HG03175 (cell line): ENCODE results near the gene USP14.

Source experiments
- ATAC-seq: cut with Tn5 transposase; IDR thresholded peaks from one replicate; pipeline ENCODE4 v1.9.1; 2021; ENCODE audit warnings: mild to moderate bottlenecking, moderate library complexity; ENCODE audit not compliant: unreplicated experiment

Gene USP14

DNA sequence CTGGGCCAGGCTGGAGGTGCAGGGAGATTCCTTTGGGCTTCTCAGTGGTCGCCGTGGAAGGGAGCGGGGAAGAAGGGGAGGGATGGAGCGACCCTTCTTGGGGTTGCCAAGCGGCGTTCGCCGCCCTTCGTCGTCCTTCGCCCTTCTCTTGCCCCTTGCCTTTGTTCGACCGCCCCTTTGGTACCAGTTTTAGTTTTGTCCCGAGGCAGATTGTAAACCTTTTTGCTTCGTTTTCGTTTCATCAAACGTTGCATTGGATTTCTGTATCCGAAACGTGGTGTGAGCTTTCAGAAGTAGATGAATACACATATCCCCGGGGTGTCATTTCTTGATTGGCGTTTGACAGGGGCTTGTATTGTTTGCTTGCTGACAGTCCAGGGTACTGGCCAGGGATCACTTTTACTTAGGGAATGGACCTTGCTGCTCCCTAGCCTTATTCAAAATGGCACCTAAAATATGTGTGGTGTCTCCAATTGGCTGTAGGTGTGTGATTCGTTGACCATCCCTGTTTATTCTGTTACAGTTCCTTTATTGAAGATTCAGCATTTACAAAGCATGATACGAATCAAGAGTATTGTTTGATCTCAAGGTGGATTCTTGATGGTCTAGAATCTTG lies 788 bp downstream of the USP14 start:
- no peak for ATAC-seq

DNA sequence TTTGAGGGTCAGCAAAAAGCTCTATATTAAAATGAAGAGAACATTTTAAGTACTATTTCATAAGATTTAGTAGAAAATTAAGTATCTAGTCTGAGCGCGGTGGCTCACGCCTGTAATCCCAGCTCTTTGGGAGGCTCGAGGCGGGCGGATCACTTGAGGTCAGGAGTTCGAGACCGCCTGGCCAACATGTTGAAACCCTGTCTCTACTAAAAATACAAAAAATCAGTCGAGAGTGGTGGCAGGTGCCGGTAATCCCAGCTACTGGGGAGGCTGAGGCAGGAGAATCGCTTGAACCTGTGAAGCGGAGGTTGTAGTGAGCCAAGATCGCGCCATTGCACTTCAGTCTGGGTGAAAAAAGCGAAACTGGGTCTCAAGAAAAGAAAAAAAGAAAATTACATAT lies 1.6 kb downstream of the USP14 start:
- ATAC-seq: no peak

DNA sequence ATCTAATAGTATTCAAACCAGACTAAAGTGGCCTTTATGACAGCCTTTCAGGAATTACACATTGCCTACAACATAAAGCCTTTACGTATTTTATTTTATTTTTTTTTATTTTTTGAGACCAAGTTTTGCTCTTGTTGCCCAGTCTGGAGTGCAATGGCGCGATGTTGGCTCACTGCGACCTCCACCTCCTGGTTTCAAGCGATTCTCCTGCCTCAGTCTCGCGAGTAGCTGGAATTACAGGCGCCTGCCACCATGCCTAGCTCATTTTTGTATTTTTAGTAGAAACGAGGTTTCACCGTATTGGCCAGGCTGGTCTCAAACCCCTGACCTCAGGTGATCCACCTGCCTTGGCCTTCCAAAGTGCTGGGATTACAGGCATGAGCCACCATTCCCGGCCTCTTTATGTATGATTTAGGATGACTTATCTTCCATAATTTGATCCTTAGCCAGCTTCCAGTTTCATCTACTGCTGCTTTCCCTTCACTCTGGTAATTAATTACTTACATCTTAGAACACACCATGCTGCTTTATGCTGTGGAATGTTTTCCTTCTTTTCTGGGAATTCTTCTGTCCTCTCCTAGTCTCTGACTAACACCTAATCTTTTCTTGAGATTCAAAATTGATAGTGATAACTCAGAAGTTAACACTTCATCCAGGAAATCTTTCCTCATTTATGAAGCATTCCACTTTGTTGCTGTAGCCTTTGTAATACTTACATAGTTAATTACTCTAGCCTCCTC lies 2.6 kb downstream of the USP14 start:
- no peak for ATAC-seq

DNA sequence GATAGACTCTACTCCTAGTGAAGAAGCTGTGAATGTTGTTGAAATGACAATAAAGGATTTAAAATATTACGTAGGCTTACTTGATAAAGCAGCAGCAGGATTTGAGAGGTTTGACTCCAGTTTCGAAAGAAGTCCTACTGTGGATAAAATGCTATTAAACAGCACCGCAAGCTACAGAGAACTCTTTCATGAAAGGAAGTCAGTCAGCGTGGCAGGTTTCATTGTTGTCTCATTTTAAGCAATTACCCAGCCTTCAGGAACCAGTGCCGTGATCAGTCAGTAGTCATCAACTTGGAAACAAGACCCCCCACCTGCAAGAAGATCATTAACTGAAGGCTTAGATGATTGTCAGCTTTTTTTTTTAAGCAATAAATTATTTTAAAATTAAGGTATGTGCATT lies 14.0 kb downstream of the USP14 start:
- ATAC-seq: no peak

DNA sequence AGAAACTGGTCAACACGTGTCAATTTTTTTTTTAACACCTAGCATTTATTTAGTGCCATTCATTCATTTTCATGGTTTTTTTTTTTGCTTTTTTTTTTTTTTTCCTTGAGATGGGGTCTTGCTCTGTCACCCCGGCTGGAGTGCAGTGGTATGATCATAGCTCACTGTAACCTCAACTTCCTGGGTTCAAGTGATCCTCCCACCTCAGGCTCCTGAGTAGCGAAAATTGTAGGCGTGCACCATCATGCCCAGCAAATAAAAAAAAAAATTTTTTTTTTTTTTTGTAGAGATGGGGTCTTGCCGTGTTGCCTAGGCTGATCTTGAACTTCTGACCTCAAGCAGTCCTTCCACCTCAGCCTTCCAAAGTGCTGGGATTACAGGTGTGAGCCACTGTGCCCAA lies 21.1 kb downstream of the USP14 start:
- no peak for ATAC-seq

DNA sequence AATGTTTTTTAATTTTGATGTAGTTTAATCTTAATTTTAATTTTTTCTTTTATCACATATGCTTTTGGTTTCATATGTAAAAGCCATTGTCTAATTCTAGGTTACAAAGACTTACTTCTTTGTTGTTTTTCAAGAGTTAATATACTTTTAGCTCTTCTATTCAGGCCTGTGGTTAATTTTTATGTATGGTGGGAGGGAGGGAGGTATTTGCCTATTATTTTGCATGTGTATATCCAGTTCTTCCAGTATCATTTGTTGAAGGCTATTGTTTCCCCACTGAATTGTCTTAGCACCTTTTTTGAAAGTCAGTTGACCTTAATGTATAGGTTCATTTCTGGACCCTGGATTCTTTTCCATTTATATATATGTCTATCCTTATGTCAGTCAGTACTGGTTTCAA lies 23.4 kb downstream of the USP14 start:
- no peak for ATAC-seq

DNA sequence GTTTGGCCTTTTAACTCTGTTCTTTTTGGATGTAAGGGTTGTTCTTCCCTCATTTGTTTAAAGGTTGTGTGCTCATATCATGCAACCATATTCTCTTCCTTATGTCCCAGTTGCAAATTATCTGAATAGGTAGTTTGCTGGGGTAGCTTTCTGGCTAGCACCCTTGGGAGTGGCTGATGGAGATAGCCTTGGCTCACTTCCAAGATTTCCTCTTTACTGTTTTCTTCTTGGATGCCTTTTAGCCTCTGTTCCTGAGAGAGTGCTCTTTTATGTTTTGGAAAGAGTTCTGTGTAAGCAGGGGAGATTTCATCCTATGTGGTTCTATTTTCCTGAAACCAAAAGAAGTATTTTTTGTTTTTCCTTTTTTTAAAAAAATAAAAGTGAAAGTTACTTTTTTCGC lies 25.4 kb downstream of the USP14 start:
- no peak for ATAC-seq

DNA sequence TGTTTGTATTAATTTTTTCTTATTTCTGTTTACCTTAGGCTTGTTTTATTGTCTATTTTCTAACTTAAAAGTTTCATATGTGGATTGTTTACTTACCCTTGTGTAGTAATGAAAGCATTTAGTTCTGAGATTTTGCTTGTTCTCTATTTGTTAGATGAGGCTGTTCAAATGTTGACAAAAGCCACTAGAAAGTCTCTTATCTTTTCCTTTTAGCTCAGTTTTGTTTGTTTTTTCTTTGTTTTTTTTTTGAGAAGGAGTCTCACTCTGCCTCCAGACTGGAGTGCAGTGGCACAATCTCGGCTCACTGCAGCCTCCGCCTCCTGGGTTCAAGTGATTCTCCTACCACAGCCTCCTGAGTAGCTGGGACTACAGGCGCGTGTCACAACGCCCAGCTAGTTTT lies 30.9 kb downstream of the USP14 start:
- no peak for ATAC-seq

DNA sequence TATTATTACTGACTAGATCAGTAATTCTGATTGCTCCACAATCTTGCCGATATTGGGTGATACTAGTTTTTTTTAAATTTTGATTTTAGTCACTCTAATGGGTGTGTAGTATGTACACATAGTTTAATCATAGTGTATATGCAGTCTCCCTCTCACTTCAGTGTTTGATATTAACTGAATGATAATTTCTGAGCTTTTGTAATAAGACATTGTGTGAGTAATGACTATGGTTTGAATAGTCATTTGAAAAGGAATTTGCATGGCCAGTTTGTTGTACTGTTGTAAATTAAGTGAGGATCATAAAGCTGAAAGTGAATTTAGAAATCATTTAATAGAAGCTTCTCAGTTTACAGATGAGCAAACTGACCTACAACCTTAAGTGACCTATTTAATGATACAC lies 33.4 kb downstream of the USP14 start:
- no peak for ATAC-seq

DNA sequence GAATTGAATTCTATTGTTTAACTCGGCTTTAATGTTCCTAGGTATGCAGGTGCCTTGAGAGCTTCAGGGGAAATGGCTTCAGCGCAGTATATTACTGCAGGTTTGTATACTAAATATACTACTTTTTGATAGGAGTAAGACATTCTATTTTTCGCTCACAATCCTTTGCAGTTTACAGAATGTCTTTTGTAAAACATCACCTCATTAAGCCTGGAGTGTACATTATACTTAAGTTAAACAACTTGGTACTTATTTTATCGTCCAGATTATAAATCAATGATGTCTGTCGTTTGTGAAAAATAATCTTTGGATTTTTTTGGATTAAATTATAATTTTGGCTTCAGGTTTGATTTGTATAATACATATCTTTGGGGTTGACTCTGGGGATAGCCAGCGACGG lies 34.4 kb downstream of the USP14 start:
- ATAC-seq: no peak

DNA sequence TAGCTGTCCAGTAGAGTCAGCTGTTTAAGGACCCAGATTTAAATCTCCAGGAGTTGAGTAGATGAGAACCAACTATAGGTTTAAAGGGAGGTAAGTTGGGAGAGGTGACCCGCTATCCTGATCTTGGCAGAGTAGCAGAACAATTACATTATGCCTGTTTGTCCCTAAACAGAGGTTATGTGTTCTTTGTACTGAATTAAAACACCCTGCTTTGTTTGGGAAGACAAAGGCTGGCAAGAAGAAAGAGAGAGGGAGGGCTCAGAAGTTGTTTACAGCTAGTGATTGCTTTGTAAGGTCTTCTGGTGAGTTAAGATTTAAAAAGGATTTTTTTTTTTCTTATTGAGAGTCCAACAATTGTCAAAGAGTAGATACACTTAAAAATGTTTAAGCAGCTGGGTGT lies 37.3 kb downstream of the USP14 start:
- ATAC-seq: no peak

DNA sequence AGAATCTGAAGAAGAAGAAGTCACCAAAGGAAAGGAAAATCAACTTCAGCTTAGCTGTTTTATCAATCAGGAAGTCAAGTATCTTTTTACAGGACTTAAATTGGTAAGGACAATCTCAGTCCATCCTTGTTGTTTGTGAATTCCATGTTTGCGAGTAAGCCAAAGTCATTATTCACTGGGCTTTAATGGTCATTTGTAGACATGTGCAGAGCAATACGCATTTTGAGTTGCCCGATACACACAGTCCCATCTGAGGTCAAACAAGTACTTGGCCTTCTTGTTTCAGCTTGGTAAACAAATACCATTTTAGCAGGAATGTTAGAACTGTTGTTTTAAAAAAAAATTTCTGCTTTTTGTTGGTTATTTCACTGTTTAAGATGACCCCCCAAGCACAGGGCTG lies 40.9 kb downstream of the USP14 start:
- ATAC-seq: no peak

DNA sequence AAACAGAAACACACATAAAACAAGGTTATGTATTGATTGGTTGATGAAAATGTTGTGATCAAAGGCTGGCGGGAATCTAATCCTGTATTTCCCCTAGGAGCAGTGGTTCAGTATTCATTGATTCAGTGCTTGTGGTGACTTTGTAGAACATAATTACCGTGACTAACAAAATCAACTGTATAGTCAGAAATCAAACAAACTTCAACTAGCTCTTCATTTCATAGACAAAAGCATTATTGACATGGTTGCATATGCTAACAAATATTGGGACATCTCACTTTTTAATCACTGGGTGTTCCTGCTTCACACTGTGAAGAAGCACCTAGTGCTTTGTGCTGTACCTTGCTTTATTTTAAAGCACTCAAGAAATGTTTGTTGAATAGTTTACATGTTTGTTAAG lies 41.4 kb downstream of the USP14 start:
- ATAC-seq: no peak

DNA sequence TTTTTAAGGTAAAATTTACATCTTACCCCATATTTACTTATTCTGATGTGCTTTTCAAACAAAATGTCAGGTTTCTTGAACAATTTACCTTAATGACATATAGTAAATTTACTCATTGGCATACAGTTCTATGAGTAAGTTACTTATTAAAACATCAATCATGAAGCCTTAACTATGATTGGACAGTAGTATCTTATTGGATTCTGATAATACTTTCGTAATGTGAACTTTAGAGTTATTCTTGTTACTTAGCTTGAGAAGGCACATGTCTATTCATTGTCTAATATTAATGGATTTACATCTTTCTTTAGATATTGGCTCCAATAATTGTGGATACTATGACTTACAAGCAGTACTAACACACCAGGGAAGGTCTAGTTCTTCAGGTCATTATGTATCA lies 51.7 kb downstream of the USP14 start:
- no peak for ATAC-seq

DNA sequence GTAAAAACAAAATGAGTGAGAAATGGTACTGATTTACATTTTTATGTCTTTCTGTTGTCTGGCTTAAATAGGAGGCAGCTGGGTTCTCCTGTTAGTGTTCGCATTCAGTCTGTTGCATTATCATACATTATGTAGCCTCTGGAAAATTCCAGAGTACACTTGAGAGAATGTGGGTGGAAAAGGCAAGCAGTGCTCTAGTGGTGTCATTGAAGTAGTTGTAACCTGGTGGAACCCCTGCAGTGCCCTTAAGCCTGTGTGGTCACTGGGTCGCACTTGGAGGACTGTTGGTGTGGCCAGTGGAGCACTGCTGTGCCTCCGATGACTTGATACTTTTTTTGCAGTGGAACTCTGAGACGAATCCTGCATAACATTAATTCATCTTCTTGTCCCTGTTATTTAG lies 52.4 kb downstream of the USP14 start:
- no peak for ATAC-seq

DNA sequence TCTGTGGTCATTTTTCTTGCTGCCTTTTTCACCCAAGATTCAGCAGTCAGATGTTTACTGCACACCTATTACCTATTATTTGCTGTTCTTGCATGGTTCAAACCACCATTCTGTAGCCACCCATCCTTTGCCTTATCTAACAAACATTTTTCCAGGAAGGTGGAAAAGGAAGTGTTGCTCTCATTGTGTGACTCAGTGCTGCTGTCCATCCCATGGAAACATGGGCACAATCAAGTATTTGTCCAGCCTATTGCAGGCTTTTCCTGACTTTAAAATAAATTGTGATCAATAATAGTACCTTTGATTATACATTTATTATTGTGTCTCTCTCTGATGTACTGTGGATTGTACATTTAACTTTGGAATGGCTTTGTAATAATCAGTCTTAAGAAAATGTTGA lies 53.2 kb downstream of the USP14 start:
- ATAC-seq: no peak

DNA sequence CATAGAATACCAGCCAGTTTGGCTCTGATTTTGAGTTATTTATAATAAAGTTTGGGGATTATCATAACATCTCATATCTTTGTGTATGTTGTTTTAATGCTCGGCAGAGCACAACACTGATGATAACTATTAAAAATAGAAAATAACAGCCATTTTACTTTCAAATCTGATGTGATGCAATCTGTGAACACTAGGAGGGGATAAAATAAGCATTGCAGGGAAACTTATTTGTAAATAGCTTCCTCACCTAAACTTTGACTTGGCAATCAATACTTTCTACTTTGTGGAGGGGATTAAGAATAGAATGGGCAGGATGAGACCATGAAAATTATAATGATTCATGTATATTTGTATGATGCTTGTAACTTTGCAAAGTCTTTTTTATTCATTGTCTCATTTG lies 54.4 kb downstream of the USP14 start:
- no peak for ATAC-seq

DNA sequence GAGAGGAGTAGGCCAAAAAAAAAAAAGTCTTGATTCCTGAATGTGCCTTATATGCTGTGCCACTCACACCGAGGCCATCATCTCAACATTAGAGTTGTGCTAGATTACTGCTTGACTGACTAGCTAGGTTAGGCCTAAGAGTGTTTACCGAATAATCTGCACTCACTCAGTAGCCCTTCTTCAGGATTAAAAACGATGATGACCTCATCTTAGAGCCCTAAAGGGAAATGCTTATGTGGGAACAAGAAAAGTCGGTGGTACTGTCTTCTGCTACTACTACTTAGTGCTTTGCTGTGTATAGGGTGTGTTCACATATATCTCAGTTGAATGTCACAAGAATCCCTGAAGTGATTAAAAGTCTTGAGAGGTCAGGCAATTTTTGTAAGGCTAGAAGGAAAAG lies 55.1 kb downstream of the USP14 start:
- no peak for ATAC-seq

DNA sequence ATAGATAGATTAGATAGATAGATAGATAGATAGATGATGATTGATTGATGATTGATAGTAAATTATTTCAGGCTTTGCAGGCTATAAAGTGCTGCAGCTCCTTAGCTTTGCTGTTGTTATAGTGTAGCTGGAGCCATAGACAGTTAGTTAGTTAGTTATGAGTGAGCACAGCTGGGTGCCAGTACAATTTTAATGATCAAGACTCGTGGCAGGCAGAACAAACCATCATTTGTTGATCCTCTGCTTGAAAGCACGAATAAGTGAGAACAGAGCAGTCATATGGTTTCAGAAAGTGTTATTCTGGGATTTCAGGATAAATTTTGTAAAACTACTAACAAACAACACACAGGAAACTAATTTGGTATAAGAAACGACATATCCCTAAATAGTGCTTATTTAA lies 55.6 kb downstream of the USP14 start:
- no peak for ATAC-seq

DNA sequence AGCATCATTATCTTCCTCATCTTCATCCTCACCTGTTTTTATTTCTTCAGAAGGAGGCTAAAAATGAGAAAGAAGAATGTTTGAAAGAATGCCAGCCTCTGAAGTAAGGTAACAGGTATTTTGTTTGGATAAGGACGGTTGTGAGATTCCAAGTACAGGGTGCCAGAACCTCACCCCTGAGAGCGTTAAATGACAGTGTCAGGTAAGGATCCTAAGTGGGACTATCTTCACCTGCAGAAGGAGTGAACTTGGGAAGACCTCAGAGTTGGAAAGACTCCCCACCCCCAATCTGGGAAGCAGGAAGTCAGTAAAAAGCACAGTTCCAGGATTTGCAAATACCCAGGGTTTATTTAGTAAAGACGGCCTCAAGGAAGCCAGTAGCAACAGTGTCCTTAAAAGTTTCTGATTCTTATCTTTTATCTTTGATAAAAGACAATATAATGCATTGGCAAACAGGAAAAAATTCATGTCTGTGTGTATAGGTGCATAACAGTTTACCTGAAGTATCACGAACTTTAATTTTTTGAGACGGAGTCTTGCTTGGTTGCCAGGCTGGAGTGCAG lies 57.2 kb downstream of the USP14 start:
- no peak for ATAC-seq

DNA sequence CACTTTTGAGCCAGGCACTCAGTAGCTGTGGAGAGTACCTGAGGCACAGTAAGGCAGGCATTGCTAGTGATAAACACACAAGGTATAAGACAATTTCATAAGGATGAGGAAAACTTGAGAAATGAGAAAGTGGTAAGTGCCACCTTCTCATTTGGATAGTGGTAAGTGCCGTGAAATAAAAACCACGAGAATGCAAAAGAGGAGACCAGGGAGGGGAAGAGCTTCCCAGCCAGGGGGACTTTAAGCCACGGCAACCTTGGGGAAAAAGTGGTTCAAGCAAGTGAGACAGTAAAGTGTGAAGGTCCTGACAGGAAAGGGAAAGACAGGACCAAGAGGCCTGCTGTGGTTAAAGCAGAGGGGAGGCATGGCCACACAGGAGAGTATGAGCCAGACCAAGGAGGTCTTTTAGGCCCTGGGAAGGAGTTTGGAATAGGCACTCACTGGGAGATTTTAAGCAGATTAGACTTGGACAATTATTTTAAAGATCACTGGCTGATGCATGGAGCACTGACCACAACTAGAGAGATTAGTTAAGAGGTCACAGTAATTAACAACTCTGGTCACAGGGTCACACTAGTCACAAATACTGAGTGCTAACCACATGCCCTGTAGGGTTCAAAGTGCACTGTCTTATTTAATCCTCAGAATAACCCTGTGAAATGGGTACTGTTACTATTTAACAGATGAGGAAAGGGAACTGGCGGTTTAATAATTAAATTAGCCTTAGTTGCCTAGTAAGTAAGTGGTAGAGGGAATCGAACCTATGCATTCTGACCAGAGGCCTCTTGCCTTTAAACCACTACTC lies 59.4 kb downstream of the USP14 start:
- ATAC-seq: no peak

DNA sequence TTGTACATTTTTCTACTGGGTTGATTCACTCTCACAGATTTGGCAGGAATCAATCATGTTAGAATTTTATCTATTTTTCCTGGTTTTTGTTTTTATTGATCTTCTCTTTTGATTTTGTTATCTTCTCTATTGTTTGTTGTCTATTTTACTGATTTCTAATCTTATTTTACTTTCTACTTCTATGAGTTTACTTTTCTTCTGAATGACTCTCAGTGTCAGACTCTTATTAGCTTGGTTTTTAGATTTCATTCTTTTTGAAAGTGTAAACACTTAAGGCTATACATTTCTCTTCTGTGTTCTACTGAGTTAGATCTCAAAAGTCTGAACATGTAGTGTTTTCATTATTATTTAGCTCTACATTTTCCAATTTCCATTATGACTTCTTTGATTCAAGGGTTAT lies 62.4 kb downstream of the USP14 start:
- ATAC-seq: no peak
